Activated CD4-positive, alpha-beta T cell treated with anti-CD3 and anti-CD28 coated beads, Interleukin-2, amount 50 U/mL, for 4 hours (primary cell): ENCODE results near the gene KIRREL1.

ENCODE experiments used
- DNase-seq, 2 experiments: peaks; one replicate each; pipeline ENCODE4 v3.0.0-alpha.2; 2020

Gene KIRREL1

GRCh38 chr1:158149175-158149574 lies 155.7 kb downstream of the KIRREL1 start:
- DNase-seq, result no peak
